Mammary epithelial cell (primary cell): Measurements from ENCODE around the gene RNF157.

Experiments
- CTCF ChIP-seq, 2 donors: IDR thresholded peaks in 1 of 2; conservative IDR thresholded peaks in 1 of 2; 2 replicates each; pipeline ENCODE4 v1.5.1; 2011 to 2012; ENCODE audit warnings: inconsistent platforms in 2 of 2, low read length in 2 of 2, mild to moderate bottlenecking in 2 of 2, control low read depth in 1 of 2, low read depth in 1 of 2; ENCODE audit not compliant: insufficient read depth in 1 of 2; ENCODE audit errors: extremely low read depth in 1 of 2
- EZH2 ChIP-seq: IDR thresholded peaks from 2 replicates; pipeline ENCODE4 v1.6.1; 2012; ENCODE audit warnings: low read length, inconsistent platforms, borderline replicate concordance

GRCh38 chr17:76246080-76247066 is 6.1 kb upstream of the RNF157 start:
- no peak for TF ChIP-seq CTCF (conservative IDR thresholded peaks at IDR 0.05 in 1 of 2, IDR thresholded peaks at IDR 0.05 in 1 of 2; ENCODE audit: extremely low read depth in 1 of 2, insufficient read depth in 1 of 2, low read depth in 1 of 2, low read length in 2 of 2)
- TF ChIP-seq EZH2 = no peak
